Activated T-helper 2 cell treated with anti-CD3 and anti-CD28 coated beads, Interferon-gamma antibody, Interleukin-2, Interleukin-4, amounts not matched to agents 10 μg/mL and 5 μg/mL and 100 μg/mL, durations not matched to agents 14 hours and 24 hours and 36 hours (primary cell): Measurements from ENCODE around the gene F11R. TPM values are rescaled to one million over a fixed set of nuclear protein-coding genes. Genes with fewer than 3 reads are reported as not detected.
"Not testable (repeated sequence)": the region's sequence is repeated elsewhere in the genome, so short reads cannot be mapped to it uniquely, and the experiment has no call there.

Experiments
- DNase-seq: peaks from one replicate; pipeline ENCODE4 v3.0.0; 2021; ENCODE audit warnings: low spot score
- H3K27ac Mint-ChIP-seq: one replicate; pipeline ENCODE4 v1.8.0; 2021; ENCODE audit warnings: mixed read lengths
- H3K27me3 Mint-ChIP-seq: one replicate; pipeline ENCODE4 v1.8.0; 2021; ENCODE audit warnings: low read depth, mixed read lengths
- H3K36me3 Mint-ChIP-seq: one replicate; pipeline ENCODE4 v1.8.0; 2021; ENCODE audit warnings: low read depth, mixed read lengths
- H3K4me1 Mint-ChIP-seq: one replicate; pipeline ENCODE4 v1.8.0; 2021; ENCODE audit warnings: low read depth, mixed read lengths
- H3K4me3 Mint-ChIP-seq: one replicate; pipeline ENCODE4 v1.8.0; 2021; ENCODE audit warnings: low read depth, mild to moderate bottlenecking, moderate library complexity, mixed read lengths
- H3K9me3 Mint-ChIP-seq: one replicate; pipeline ENCODE4 v1.8.0; 2021; ENCODE audit warnings: mixed read lengths
- intact Hi-C: fragments of 100-400 bp; cut with micrococcal nuclease; formaldehyde crosslinking; loops from one replicate; pipeline ENCODE4 v1.15.1; 2023
- total RNA-seq: library from RNA; stranded (reverse); gene quantifications from 2 replicates; pipeline ENCODE4 v1.2.3, GENCODE V29; 2022

The F11R gene
- total RNA-seq, 1 donor from 2014 or later, result 15.5 TPM

- Mint-ChIP-seq H3K27me3 (peaks cover 7% of the 10 kb centered on the region), H3K27ac (no peak overlapping the region), H3K9me3 (no peaks in the 10 kb centered on the region), H3K4me3 (no peak overlapping the region), H3K4me1 (peaks cover 5% of the 10 kb centered on the region), H3K36me3 (no peaks in the 10 kb centered on the region)
- no peak for DNase-seq
- intact Hi-C loops, result no loop called here
These were observed 48.0 kb downstream of the F11R start for GRCh38 chr1:160972939-160973338.

- intact Hi-C loops, result no loop called here
- Mint-ChIP-seq H3K36me3 (no peaks in the 10 kb centered on the region), H3K9me3 (no peaks in the 10 kb centered on the region), H3K27ac (no peak overlapping the region), H3K4me1 (peaks cover 5% of the 10 kb centered on the region), H3K4me3 (no peak overlapping the region), H3K27me3 (peaks cover 10% of the 10 kb centered on the region)
- no peak for DNase-seq
These were observed 49.3 kb downstream of the F11R start for GRCh38 chr1:160971618-160972056.

- H3K4me3 Mint-ChIP-seq, result no peak overlapping the region
- no peaks in the 10 kb centered on the region for H3K36me3 Mint-ChIP-seq
- DNase-seq, result no peak
- intact Hi-C loops, result no loop called here
- H3K27me3 Mint-ChIP-seq, result peaks cover 3% of the 10 kb centered on the region
- no peaks in the 10 kb centered on the region for H3K9me3 Mint-ChIP-seq
- H3K27ac Mint-ChIP-seq, result no peak overlapping the region
- H3K4me1 Mint-ChIP-seq, result no peaks in the 10 kb centered on the region
These were observed 57.4 kb downstream of the F11R start for GRCh38 chr1:160963521-160963920.

GRCh38 chr1:160961419-160961818, 59.5 kb downstream of the F11R start:
- H3K27ac Mint-ChIP-seq, result no peak overlapping the region
- no peaks in the 10 kb centered on the region for H3K27me3 Mint-ChIP-seq
- no peak for DNase-seq
- intact Hi-C loops, result no loop called here
- no peaks in the 10 kb centered on the region for H3K4me1 Mint-ChIP-seq
- H3K4me3 Mint-ChIP-seq, result no peak overlapping the region
- no peaks in the 10 kb centered on the region for H3K9me3 Mint-ChIP-seq
- no peaks in the 10 kb centered on the region for H3K36me3 Mint-ChIP-seq

- H3K27ac Mint-ChIP-seq, result no peak overlapping the region
- no peaks in the 10 kb centered on the region for H3K9me3 Mint-ChIP-seq
- no peak for DNase-seq
These were observed 64.0 kb downstream of the F11R start for GRCh38 chr1:160956966-160957365.

GRCh38 chr1:160954158-160955104, 66.5 kb downstream of the F11R start, which contains the start of gene ITLN2:
Gene ITLN2 (minus strand): TSS chr1:160954809. CDS start chr1:160954741, 68 bp downstream.
- DNase-seq, result peak; percentile 33
- intact Hi-C loops, result loop anchor here (1.0 to 5.0 kb wide), 2 partner anchors 117 to 177 kb away; no protein-coding TSS in a partner anchor
- H3K4me3 Mint-ChIP-seq, result no peak within 1 kb of the TSS
- peaks cover 7% of the 10 kb centered on the region for H3K4me1 Mint-ChIP-seq
- no peaks in the 10 kb centered on the region for H3K9me3 Mint-ChIP-seq
- no peaks in the 10 kb centered on the region for H3K27me3 Mint-ChIP-seq
- H3K36me3 Mint-ChIP-seq, result no peaks in the 10 kb centered on the region
- no peak within 1 kb of the TSS for H3K27ac Mint-ChIP-seq

More at GRCh38 chr1:160956966-160957365, 64.0 kb downstream of the F11R start:
- intact Hi-C loops, result no loop called here
- H3K4me3 Mint-ChIP-seq, result no peak overlapping the region
- no peaks in the 10 kb centered on the region for H3K36me3 Mint-ChIP-seq
- H3K27me3 Mint-ChIP-seq, result no peaks in the 10 kb centered on the region
- H3K4me1 Mint-ChIP-seq, result peaks cover 3% of the 10 kb centered on the region

GRCh38 chr1:160953030-160953429, 67.9 kb downstream of the F11R start:
- peaks cover 7% of the 10 kb centered on the region for H3K4me1 Mint-ChIP-seq
- intact Hi-C loops, result loop anchor here (5.0 kb wide), 1 partner anchor 176 kb away; no protein-coding TSS in a partner anchor

GRCh38 chr1:160952129-160952510, 68.8 kb downstream of the F11R start:
- intact Hi-C loops, result loop anchor here (5.0 kb wide), 1 partner anchor 175 kb away; no protein-coding TSS in a partner anchor

More at GRCh38 chr1:160953030-160953429, 67.9 kb downstream of the F11R start:
- no peak overlapping the region for H3K27ac Mint-ChIP-seq
- no peaks in the 10 kb centered on the region for H3K36me3 Mint-ChIP-seq
- no peaks in the 10 kb centered on the region for H3K9me3 Mint-ChIP-seq
- DNase-seq, result no peak
- H3K27me3 Mint-ChIP-seq, result no peaks in the 10 kb centered on the region
- H3K4me3 Mint-ChIP-seq, result no peak overlapping the region

GRCh38 chr1:160951443-160952128, 69.4 kb downstream of the F11R start:
- Mint-ChIP-seq H3K4me1 (peaks cover 7% of the 10 kb centered on the region), H3K4me3 (no peak overlapping the region), H3K9me3 (no peaks in the 10 kb centered on the region), H3K27ac (no peak overlapping the region), H3K27me3 (no peaks in the 10 kb centered on the region), H3K36me3 (no peaks in the 10 kb centered on the region)
- intact Hi-C loops, result loop anchor here (1.0 to 5.0 kb wide), 4 partner anchors 116 to 270 kb away; no protein-coding TSS in a partner anchor
- DNase-seq, result peak; percentile 59

More at GRCh38 chr1:160952129-160952510, 68.8 kb downstream of the F11R start:
- H3K4me3 Mint-ChIP-seq, result no peak overlapping the region
- H3K9me3 Mint-ChIP-seq, result no peaks in the 10 kb centered on the region
- H3K27me3 Mint-ChIP-seq, result no peaks in the 10 kb centered on the region
- no peak for DNase-seq
- peaks cover 7% of the 10 kb centered on the region for H3K4me1 Mint-ChIP-seq
- H3K27ac Mint-ChIP-seq, result no peak overlapping the region
- no peaks in the 10 kb centered on the region for H3K36me3 Mint-ChIP-seq

- intact Hi-C loops, result loop anchor here (1.0 to 5.0 kb wide), 4 partner anchors 115 to 269 kb away; no protein-coding TSS in a partner anchor
- Mint-ChIP-seq H3K9me3 (no peaks in the 10 kb centered on the region), H3K27me3 (no peaks in the 10 kb centered on the region), H3K4me1 (peaks cover 7% of the 10 kb centered on the region), H3K36me3 (no peaks in the 10 kb centered on the region), H3K27ac (no peak overlapping the region), H3K4me3 (no peak overlapping the region)
- DNase-seq, result no peak
These were observed 70.3 kb downstream of the F11R start for GRCh38 chr1:160950657-160951056.

GRCh38 chr1:160949881-160950280, 71.1 kb downstream of the F11R start:
- Mint-ChIP-seq H3K36me3 (no peaks in the 10 kb centered on the region), H3K27ac (no peak overlapping the region), H3K4me1 (peaks cover 7% of the 10 kb centered on the region), H3K27me3 (no peaks in the 10 kb centered on the region), H3K9me3 (no peaks in the 10 kb centered on the region), H3K4me3 (no peak overlapping the region)
- intact Hi-C loops, result loop anchor here (5.0 kb wide), 1 partner anchor 173 kb away; no protein-coding TSS in a partner anchor
- no peak for DNase-seq

- H3K27ac Mint-ChIP-seq, DNase-seq, H3K27me3 Mint-ChIP-seq, H3K9me3 Mint-ChIP-seq, H3K36me3 Mint-ChIP-seq, intact Hi-C loops, H3K4me1 Mint-ChIP-seq, H3K4me3 Mint-ChIP-seq: not testable (repeated sequence)
These were observed 71.6 kb downstream of the F11R start for GRCh38 chr1:160949216-160949880.
